H1 (cell line): Measurements from ENCODE around the gene IFT172. TPM values are rescaled to one million over a fixed set of nuclear protein-coding genes. Genes with fewer than 3 reads are reported as not detected.

Experiments
- CTCF ChIA-PET: fragments of 300-600 bp; sonication (Branson Sonifier 250); formaldehyde crosslinking; loops from one replicate; lab custom pipeline; 2021; ENCODE audit not compliant: partially characterized antibody; lab: Charles Lee
- POLR2A ChIA-PET: fragments of 300-600 bp; sonication (Branson Sonifier 250); formaldehyde crosslinking; loops from one replicate; lab custom pipeline; 2021; ENCODE audit warnings: inconsistent platforms; ENCODE audit not compliant: partially characterized antibody; lab: Charles Lee
- DNase-seq, 2 experiments: peaks; one replicate each; pipeline versions ENCODE4 v3.0.0 to v3.0.0-alpha.2; 2010 to 2022; ENCODE audit warnings: low spot score in 2 of 2, low read depth in 1 of 2, mixed read lengths in 1 of 2
- FAIRE-seq: peaks from 2 replicates; lab custom pipeline; 2011; peaks lifted over from hg19 to GRCh38; lab: Jason Lieb, UNC
- H2AFZ ChIP-seq: 2 replicates; pipeline ENCODE4 v1.8.1; 2012; ENCODE audit warnings: low read length, inconsistent platforms
- H2AK5ac ChIP-seq: 2 replicates; pipeline ENCODE4 v1.6.1; 2013; ENCODE audit warnings: low read depth, low read length
- H2BK120ac ChIP-seq: replicated peaks from 2 replicates; pipeline ENCODE3; 2013; ENCODE audit warnings: low read depth, low read length, inconsistent platforms
- H2BK12ac ChIP-seq: 2 replicates; pipeline ENCODE4 v1.6.1; 2013; ENCODE audit warnings: low read depth, low read length
- H2BK15ac ChIP-seq: 2 replicates; pipeline ENCODE4 v1.6.1; 2013; ENCODE audit warnings: low read length
- H2BK20ac ChIP-seq: 2 replicates; pipeline ENCODE4 v1.6.1; 2013; ENCODE audit warnings: low read length
- H2BK5ac ChIP-seq: 2 replicates; pipeline ENCODE4 v1.6.1; 2013; ENCODE audit warnings: low read depth, low read length
- H3K14ac ChIP-seq: 2 replicates; pipeline ENCODE4 v1.6.1; 2013; ENCODE audit warnings: inconsistent platforms; ENCODE audit not compliant: insufficient read length
- H3K18ac ChIP-seq: 2 replicates; pipeline ENCODE4 v1.6.1; 2013; ENCODE audit warnings: low read length; ENCODE audit errors: extremely low read depth
- H3K23ac ChIP-seq: 2 replicates; pipeline ENCODE4 v1.6.1; 2013; ENCODE audit warnings: inconsistent platforms; ENCODE audit not compliant: insufficient read length
- H3K23me2 ChIP-seq: 2 replicates; pipeline ENCODE4 v1.6.1; 2013; ENCODE audit warnings: low read depth, low read length
- H3K27ac ChIP-seq: 2 replicates; pipeline ENCODE4 v1.6.1; 2011; ENCODE audit warnings: low read depth, low read length, inconsistent platforms
- H3K27me3 ChIP-seq, 4 experiments: replicated peaks in 1 of 4; 1 replicate in 1 of 4; 2 replicates in 3 of 4; pipeline versions ENCODE4 v1.6.1 to v1.8.1; 2011 to 2013; ENCODE audit warnings: low read length in 3 of 4, mild to moderate bottlenecking in 3 of 4, inconsistent platforms in 2 of 4, mixed read lengths in 2 of 4, moderate library complexity in 1 of 4; ENCODE audit not compliant: control insufficient read depth in 3 of 4, insufficient read depth in 3 of 4; ENCODE audit errors: extremely low read depth in 1 of 4
- H3K36me3 ChIP-seq, 4 experiments: 2 replicates each; pipeline versions ENCODE4 v1.6.1 to v1.8.1; 2011 to 2013; ENCODE audit warnings: mild to moderate bottlenecking in 4 of 4, low read length in 3 of 4, moderate library complexity in 2 of 4, control low read depth in 1 of 4, inconsistent platforms in 1 of 4; ENCODE audit not compliant: insufficient read depth in 4 of 4, control insufficient read depth in 2 of 4
- H3K4ac ChIP-seq: replicated peaks from 2 replicates; pipeline ENCODE3; 2013; ENCODE audit warnings: low read length, low read depth, mixed read lengths, inconsistent platforms; ENCODE audit not compliant: insufficient read length
- H3K4me1 ChIP-seq, 4 experiments: replicated peaks in 1 of 4; 1 replicate in 1 of 4; 2 replicates in 3 of 4; pipeline versions ENCODE4 v1.6.1 to v1.8.1; 2011 to 2013; ENCODE audit warnings: low read length in 3 of 4, inconsistent platforms in 2 of 4, mixed read lengths in 1 of 4; ENCODE audit not compliant: insufficient read depth in 4 of 4, control insufficient read depth in 3 of 4
- H3K4me2 ChIP-seq, 2 experiments: 2 replicates each; pipeline versions ENCODE4 v1.6.1 to v1.8.1; 2011 to 2013; ENCODE audit warnings: low read depth in 2 of 2, low read length in 2 of 2, control low read depth in 1 of 2, inconsistent platforms in 1 of 2, mild to moderate bottlenecking in 1 of 2; ENCODE audit not compliant: insufficient read depth in 1 of 2
- H3K4me3 ChIP-seq, 4 experiments: fragments of 200-600, 300-600 bp in 1 of 4; sonication (generic), shearing (Covaris generic), sonication (Bioruptor Twin) in 1 of 4; 2 replicates each; pipeline versions ENCODE4 v1.5.1 to v1.8.1; 2011 to 2016; ENCODE audit warnings: low read length in 4 of 4, low read depth in 3 of 4, control low read depth in 2 of 4, inconsistent platforms in 2 of 4, mild to moderate bottlenecking in 2 of 4, mixed read lengths in 1 of 4, moderate library complexity in 1 of 4; ENCODE audit not compliant: insufficient read depth in 2 of 4; ENCODE audit errors: extremely low read depth in 1 of 4
- H3K56ac ChIP-seq: replicated peaks from 2 replicates; pipeline ENCODE3; 2013; ENCODE audit warnings: low read depth, mild to moderate bottlenecking, mixed read lengths, low read length, inconsistent platforms; ENCODE audit not compliant: insufficient read length
- H3K79me1 ChIP-seq: 2 replicates; pipeline ENCODE4 v1.6.1; 2013; ENCODE audit warnings: low read depth, low read length, control low read depth
- H3K79me2 ChIP-seq, 2 experiments: 2 replicates each; pipeline versions ENCODE4 v1.6.1 to v1.8.1; 2012 to 2013; ENCODE audit warnings: low read length in 2 of 2, mild to moderate bottlenecking in 2 of 2, inconsistent platforms in 1 of 2; ENCODE audit not compliant: insufficient read depth in 2 of 2, control insufficient read depth in 1 of 2
- H3K9ac ChIP-seq, 4 experiments: replicated peaks in 1 of 4; 1 replicate in 1 of 4; 2 replicates in 3 of 4; pipeline versions ENCODE4 v1.6.1 to v1.8.1; 2011 to 2013; ENCODE audit warnings: low read depth in 3 of 4, low read length in 3 of 4, control low read depth in 2 of 4, mild to moderate bottlenecking in 2 of 4, moderate library complexity in 2 of 4, inconsistent platforms in 1 of 4; ENCODE audit errors: extremely low read depth in 1 of 4
- H3K9me3 ChIP-seq, 2 experiments: 2 replicates each; pipeline versions ENCODE4 v1.6.1 to v1.8.1; 2012 to 2013; ENCODE audit warnings: mild to moderate bottlenecking in 2 of 2, moderate library complexity in 2 of 2, control low read depth in 1 of 2, inconsistent platforms in 1 of 2, low read depth in 1 of 2, low read length in 1 of 2, mixed read lengths in 1 of 2; ENCODE audit not compliant: insufficient read depth in 2 of 2
- H4K20me1 ChIP-seq, 2 experiments: replicated peaks in 1 of 2; 2 replicates each; pipeline versions ENCODE3 to v1.8.1; 2011 to 2013; ENCODE audit warnings: inconsistent platforms in 2 of 2, low read length in 2 of 2, mild to moderate bottlenecking in 1 of 2; ENCODE audit not compliant: insufficient read depth in 2 of 2, control insufficient read depth in 1 of 2
- H4K5ac ChIP-seq: 2 replicates; pipeline ENCODE4 v1.6.1; 2013; ENCODE audit warnings: low read length, low read depth, mixed read lengths, inconsistent platforms; ENCODE audit not compliant: insufficient read length
- H4K8ac ChIP-seq: 2 replicates; pipeline ENCODE4 v1.8.0; 2013; ENCODE audit warnings: mild to moderate bottlenecking, moderate library complexity, low read length, inconsistent platforms; ENCODE audit not compliant: insufficient read depth; ENCODE audit errors: extremely low read depth
- H4K91ac ChIP-seq: replicated peaks from 2 replicates; pipeline ENCODE3; 2013; ENCODE audit warnings: low read length, mixed read lengths, inconsistent platforms; ENCODE audit not compliant: insufficient read length
- ATF2 ChIP-seq: IDR thresholded peaks from 2 replicates; pipeline ENCODE4 v1.6.1; 2012; ENCODE audit warnings: low read length, inconsistent platforms
- BRCA1 ChIP-seq: IDR thresholded peaks from 2 replicates; pipeline ENCODE4 v1.6.1; 2012; ENCODE audit warnings: low read depth, low read length, improper control_type of control experiment
- CBX5 ChIP-seq: fragments of 300-800, 300-1000 bp; sonication (generic); IDR thresholded peaks from 2 replicates; pipeline ENCODE4 v1.7.1; 2016; ENCODE audit warnings: antibody characterized with exemption, low read length, low read depth
- CREB1 ChIP-seq: IDR thresholded peaks from 2 replicates; pipeline ENCODE4 v1.6.1; 2012; ENCODE audit warnings: inconsistent platforms
- EGR1 ChIP-seq: IDR thresholded peaks from 2 replicates; pipeline ENCODE4 v1.6.1; 2011; ENCODE audit warnings: low read depth, low read length, borderline replicate concordance
- EZH2 ChIP-seq: fragments of 200-600 bp; sonication (generic); IDR thresholded peaks from 2 replicates; pipeline ENCODE4 v1.7.1; 2012; ENCODE audit warnings: low read depth, mild to moderate bottlenecking, moderate library complexity, low read length, inconsistent platforms; ENCODE audit not compliant: severe bottlenecking
- HDAC2 ChIP-seq, 2 experiments: fragments of 300-600 bp in 1 of 2; sonication (generic) in 1 of 2; IDR thresholded peaks; 2 replicates each; pipeline ENCODE4 v1.6.1; 2011 to 2012; ENCODE audit warnings: low read depth in 2 of 2, low read length in 2 of 2, mild to moderate bottlenecking in 2 of 2, moderate library complexity in 2 of 2, borderline replicate concordance in 1 of 2, inconsistent platforms in 1 of 2
- NANOG ChIP-seq: IDR thresholded peaks from 2 replicates; pipeline ENCODE4 v1.6.1; 2011; ENCODE audit warnings: low read length, low read depth, mild to moderate bottlenecking, inconsistent platforms; ENCODE audit not compliant: insufficient read depth, poor library complexity, severe bottlenecking
- NRF1 ChIP-seq: IDR thresholded peaks from 2 replicates; pipeline ENCODE4 v1.6.1; 2011; ENCODE audit warnings: mild to moderate bottlenecking, low read depth, low read length, improper control_type of control experiment
- RAD21 ChIP-seq, 2 experiments: IDR thresholded peaks in 1 of 2; conservative IDR thresholded peaks in 1 of 2; 2 replicates each; pipeline ENCODE4 v1.6.1; 2011; ENCODE audit warnings: low read depth in 2 of 2, low read length in 2 of 2, improper control_type of control experiment in 1 of 2, inconsistent platforms in 1 of 2, mild to moderate bottlenecking in 1 of 2, moderate library complexity in 1 of 2
- TAF1 ChIP-seq: IDR thresholded peaks from 2 replicates; pipeline ENCODE4 v1.6.1; 2011; ENCODE audit warnings: mild to moderate bottlenecking, low read depth, low read length
- TBP ChIP-seq: IDR thresholded peaks from 2 replicates; pipeline ENCODE4 v1.6.1; 2011; ENCODE audit warnings: low read depth, low read length, improper control_type of control experiment
- WGBS, 2 experiments: shearing (Covaris generic) in 1 of 2; methylation state at CpG; one replicate each; pipeline versions ENCODE4 v1.1.6 to v1.1.7; 2013 to 2015; ENCODE audit warnings: low lambda C conversion rate in 2 of 2, mixed read lengths in 2 of 2, inconsistent platforms in 1 of 2, low coverage in 1 of 2, missing lambda C conversion rate in 1 of 2; ENCODE audit not compliant: insufficient replicate concordance in 2 of 2, insufficient coverage in 1 of 2, insufficient read length in 1 of 2; ENCODE audit errors: extremely low coverage in 1 of 2, missing lambda C conversion rate in 1 of 2; 5-methylcytosine and 5-hydroxymethylcytosine counted together
- polyA plus RNA-seq, 7 experiments: library from polyadenylated mRNA; depleted of rRNA in 3 of 7; stranded (reverse) in 5 of 7; unstranded in 2 of 7; fragments of >200 nt in 5 of 7; fragments of 200-250 nt in 2 of 7; gene quantifications; 1 replicate in 5 of 7; 2 replicates in 1 of 7; 4 replicates in 1 of 7; pipeline versions ENCODE4 v1.2.1 to v1.2.3, GENCODE V29; 2011 to 2013; ENCODE audit warnings: missing spikeins in 2 of 7, mixed read lengths in 2 of 7
- total RNA-seq: library from RNA; stranded (reverse); fragmentation: NEBNext Ultra II Directional; extraction: Animal tissue kit (Norgen Biotek cat#: 25700); gene quantifications from 2 replicates; pipeline ENCODE4 v1.2.1, GENCODE V29; 2021

Gene IFT172
- total and polyA plus RNA-seq, 2 of the 8 experiments (the other 6 are each of a cell fraction or from before 2014, with no cell fraction given), result 13.5 to 14.0 TPM

GRCh38 chr2:27537287-27537686, 47.7 kb upstream of the IFT172 start:
- Histone ChIP-seq H3K79me1 (no peaks in the 10 kb centered on the region), H3K9me3 (peaks cover 0 to 7% of the 10 kb centered on the region in 2 experiments; a peak in 1 of 4 replicates), H2BK120ac (no peak overlapping the region), H3K4me1 (no peaks in the 10 kb centered on the region), H3K4me3 (no peak overlapping the region), H4K8ac (no peak overlapping the region), H4K20me1 (no peaks in the 10 kb centered on the region), H3K18ac (no peak overlapping the region), H4K91ac (no peak overlapping the region), H3K36me3 (no peaks in the 10 kb centered on the region), H3K23me2 (no peaks in the 10 kb centered on the region), H3K23ac (no peak overlapping the region), H3K56ac (no peak overlapping the region), H2BK5ac (no peak overlapping the region), H2BK20ac (no peak overlapping the region), H3K4me2 (no peak overlapping the region), H2AK5ac (no peak overlapping the region), H3K27ac (no peak overlapping the region), H3K4ac (no peak overlapping the region), H3K14ac (no peak overlapping the region), H2BK15ac (no peak overlapping the region), H2BK12ac (no peak overlapping the region), H2AFZ (no peak overlapping the region), H4K5ac (no peak overlapping the region), H3K9ac (no peak overlapping the region), H3K79me2 (no peaks in the 10 kb centered on the region), H3K27me3 (no peaks in the 10 kb centered on the region)
- FAIRE-seq (no peak), DNase-seq (no peak)
- POLR2A ChIA-PET, result interaction anchor here (1.5 kb wide), 1 partner anchor 45 kb away, joined by 6 read pairs; the partner anchor contains the start of gene ZNF512
- 83% methylated on average over 4 of the region's 4 CpGs; no CpG with 5 or more reads in 1 of the 2 experiments for WGBS, 2 experiments
- CTCF ChIA-PET, result no interaction called here
- TF ChIP-seq CBX5, result no peak
- TF ChIP-seq BRCA1, result no peak
- TF ChIP-seq TBP, result no peak
- TF ChIP-seq NANOG, result no peak
- TF ChIP-seq ATF2, result no peak
- TF ChIP-seq EZH2, result no peak
- no peak for TF ChIP-seq RAD21 (IDR thresholded peaks at IDR 0.05 in 1 of 2, conservative IDR thresholded peaks at IDR 0.05 in 1 of 2; ENCODE audit: low read depth in 2 of 2, low read length in 2 of 2)
- TF ChIP-seq CREB1, result no peak
- TF ChIP-seq NRF1, result no peak
- no peak for TF ChIP-seq TAF1
- no peak for TF ChIP-seq EGR1
- TF ChIP-seq HDAC2 (IDR thresholded peaks at IDR 0.05; ENCODE audit: borderline replicate concordance in 1 of 2, low read depth in 2 of 2, low read length in 2 of 2), result no peak
